Measurements from ENCODE around the gene BMP6.

The BMP6 gene

GRCh38 chr6:7725849-7726415 lies at the start of gene BMP6:
Gene BMP6, plus strand, starts transcription at chr6:7726099. Its CDS starts 857 bp downstream, at chr6:7726956.
- DNase-seq (ENCODE audit: low spot score): peak; percentile 95

DNA sequence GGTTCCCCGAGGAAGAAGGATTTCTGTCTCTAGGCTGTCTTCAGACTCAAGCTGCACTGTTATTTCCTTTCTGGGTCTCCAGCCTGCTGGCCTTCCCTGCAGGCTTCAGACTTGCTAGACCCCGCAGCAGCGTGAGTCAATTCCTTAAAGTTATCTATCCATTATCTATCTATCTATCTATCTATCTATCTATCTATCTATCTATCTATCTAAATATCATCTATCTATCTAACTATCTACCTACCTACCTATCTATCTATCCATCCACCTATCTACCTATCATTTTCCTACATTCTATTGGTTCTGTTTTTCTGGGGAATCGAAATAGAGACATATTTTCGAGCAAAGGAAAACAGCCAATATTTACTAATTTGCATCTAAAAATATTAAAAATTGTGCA lies 48.7 kb upstream of the BMP6 start:
- DNase-seq (ENCODE audit: low spot score): no peak

- no peak for DNase-seq (ENCODE audit: low spot score)
Observed at GRCh38 chr6:7680393-7681075, 45.4 kb upstream of the BMP6 start.

DNA sequence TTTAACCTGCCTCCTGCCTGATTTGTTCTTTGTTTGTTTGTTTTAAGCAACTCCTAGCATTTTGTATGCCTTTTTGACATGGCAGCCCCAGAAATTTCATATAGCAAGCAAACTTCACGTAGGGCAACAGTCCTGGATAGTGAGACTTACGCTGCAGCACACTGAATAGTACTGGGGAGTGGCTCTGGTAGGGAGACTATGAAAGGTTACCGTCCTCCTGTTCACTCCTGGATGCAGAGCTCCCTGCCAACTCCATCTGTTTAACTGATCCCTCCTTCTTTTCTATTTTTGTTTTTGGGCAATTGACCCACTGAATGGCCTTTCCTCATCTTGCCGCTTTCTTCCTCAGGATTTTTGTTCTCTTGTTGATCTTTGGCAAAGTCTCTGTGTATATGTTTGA lies 44.5 kb upstream of the BMP6 start:
- no peak for DNase-seq (ENCODE audit: low spot score)

DNA sequence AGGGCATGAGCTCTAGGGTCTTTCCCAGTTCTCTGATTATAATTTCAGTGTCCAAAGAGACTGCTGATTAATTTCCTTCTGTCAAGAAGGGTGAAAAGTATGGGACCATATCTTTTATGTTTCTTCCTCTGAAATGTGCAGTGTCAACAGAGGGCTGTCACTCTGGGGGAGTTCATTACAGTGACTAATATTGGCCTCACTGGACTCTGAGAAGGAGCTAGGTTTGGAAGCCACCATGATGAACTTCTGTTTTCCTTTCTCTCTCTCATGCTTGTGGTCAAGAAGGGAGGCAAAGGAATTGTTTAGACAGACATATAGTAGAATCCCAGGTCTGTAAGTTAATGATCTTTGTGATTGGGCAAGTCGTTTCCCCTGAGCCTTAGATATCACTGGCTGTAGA lies 41.8 kb upstream of the BMP6 start:
- DNase-seq (ENCODE audit: low spot score): no peak

- DNase-seq (ENCODE audit: low spot score): no peak
Observed at GRCh38 chr6:7684843-7685242, 41.1 kb upstream of the BMP6 start.

GRCh38 chr6:7685276-7685675 lies 40.6 kb upstream of the BMP6 start:
- DNase-seq (ENCODE audit: low spot score): no peak

DNA sequence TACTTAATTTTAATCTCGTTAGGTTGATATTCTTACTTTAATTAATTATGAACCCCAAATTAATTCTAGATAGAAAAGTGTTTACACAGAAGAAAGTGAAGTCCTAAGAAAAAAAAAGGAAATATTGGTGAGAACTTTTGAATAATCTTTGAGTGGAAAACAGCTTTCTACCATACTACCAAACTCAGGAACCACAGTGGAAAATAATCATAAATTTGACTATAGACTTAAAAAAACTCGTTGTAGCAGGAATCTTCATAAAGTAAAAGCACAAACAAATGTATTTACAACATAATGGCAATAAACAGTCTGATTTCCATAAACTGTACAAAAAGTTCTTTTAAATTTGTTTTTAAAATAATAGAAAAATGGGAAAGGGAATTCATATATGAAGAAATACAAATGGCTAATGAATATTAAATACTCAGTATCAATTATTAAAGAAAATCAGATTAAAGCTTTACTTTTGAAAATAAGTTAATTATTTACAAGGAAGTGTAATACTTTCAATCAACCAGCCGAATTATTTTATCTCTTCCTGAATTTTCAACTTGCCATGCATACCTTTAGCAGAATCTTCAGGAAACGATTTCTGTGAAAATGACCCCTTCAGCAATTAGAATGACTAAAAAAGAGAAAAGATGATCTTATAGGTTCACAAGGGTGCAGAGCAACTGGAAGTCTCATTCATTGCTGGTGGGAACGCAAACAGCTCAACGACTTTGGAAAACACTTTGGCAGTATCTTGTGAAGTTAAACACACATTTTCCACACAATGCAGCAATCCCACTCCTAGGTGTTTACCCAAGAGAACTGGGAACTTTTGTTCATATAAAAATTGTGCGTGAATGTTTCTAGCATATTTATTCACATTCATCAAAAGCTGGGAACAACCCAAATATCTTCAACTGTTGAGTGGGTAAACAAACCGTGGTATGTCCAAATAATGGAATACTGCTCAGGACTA lies 38.5 kb upstream of the BMP6 start:
- no peak for DNase-seq (ENCODE audit: low spot score)

DNA sequence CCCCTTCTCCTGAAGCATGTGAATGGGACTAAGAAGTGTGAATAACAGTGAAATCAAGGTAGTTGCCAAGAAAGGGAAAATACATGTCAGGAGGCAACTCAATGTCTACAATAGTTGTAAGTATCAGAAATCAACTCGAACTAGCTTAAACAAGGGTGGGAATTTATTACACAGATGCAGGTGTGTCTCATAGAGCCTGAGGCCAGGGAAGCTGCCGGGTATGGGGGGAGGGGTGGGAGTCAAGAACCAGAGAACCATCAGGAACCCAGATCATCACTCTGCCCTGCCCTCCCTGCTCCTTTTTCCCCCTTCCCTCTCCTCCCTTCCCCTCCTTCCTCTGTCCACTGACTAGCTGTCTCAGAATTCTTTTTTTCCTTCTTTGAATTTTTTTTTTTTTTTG lies 34.9 kb upstream of the BMP6 start:
- no peak for DNase-seq (ENCODE audit: low spot score)

DNA sequence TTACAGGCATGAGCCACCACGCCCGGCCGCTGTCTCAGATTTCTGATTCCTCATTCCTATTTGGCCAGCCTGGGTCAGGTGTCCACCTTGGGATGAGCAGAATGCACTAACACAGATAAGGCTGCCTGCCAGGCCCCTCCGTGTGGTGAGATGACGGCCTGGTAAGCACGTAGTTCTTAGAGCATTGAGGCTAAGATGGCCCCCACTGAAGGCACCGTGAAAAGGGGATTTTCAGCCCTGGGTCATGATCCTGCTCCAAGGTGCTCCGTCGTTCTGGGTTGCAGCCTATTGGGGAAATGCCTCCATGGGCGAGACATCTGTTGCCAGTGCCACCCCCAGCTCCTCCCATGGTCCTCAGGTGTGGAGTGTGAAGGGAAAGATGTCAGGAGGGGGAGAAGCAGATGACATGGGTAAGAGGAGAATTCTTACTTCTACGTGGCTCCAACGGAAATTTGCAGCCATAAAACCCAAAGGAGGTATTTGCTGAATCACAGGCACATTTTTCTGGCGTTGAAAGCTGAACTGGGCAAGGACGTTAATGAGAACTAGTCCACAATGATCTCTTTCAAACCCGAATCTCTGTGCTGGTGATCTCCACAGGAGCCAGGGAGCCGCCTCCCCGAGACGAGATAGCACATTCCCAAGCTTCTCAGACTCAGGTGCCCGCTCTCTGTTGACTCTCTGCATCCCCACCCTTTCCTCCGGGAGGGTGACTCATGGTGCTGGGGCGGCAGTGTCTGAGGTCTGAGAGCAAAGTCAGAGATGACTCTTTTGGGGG lies 34.0 kb upstream of the BMP6 start:
- peak; percentile 73 for DNase-seq (ENCODE audit: low spot score)

- DNase-seq (ENCODE audit: low spot score): no peak
Observed at GRCh38 chr6:7692453-7692784, 33.5 kb upstream of the BMP6 start.

DNA sequence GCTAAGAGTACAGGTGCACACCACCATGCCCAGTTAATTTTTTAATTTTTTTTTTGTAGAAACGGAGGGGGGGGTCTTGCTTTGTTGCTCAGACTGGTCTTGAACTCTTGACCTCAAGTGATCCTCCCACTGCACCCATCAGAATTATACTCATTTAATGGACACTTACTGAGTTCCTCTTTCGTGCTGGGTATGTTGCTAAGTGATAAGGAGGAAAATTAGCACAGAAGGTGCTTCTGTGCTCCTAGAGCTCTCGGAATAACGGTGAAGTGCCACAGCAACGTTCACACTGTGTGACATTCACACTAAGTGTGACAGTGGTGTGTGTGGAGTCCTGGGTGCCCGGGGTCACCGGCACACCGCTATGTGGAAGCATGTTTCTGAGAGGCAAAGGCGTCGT lies 32.1 kb upstream of the BMP6 start:
- DNase-seq (ENCODE audit: low spot score): no peak

DNA sequence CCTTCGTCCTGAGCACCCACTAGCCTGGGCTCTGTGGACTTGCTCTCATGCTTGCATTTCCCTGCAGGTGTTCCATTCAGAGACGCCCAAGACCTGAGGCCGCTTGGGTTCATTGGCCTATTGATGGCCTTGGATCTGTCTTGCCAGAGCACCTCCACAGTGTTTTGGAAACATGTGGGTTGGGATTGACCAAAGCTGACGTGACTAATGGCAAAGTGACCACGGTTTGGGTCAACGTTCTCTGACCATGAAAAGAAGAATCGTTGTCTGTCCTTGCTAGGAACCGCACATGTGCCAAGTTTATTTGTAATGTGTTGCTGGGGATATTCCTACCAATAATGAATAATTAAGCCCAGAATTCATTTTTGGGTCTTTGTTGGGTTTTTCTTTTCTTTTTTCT lies 29.8 kb upstream of the BMP6 start:
- no peak for DNase-seq (ENCODE audit: low spot score)

DNA sequence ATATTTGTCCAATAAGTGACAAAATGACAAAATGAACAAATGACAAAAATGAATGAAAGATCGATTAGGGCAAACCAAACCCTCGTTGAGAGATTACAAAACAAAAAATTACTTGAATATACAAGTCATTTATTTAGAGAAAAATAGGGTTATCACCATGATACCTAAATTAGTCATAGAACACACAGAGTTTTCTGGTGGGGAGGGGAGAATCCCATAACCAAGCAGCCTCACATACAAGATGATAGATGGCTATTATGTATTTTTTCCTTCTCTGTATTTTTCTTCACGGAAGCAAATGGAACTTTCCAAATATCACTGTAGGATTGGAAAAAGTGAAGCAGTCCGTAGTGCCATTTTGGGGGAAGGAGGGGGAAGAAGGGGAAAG lies 28.5 kb upstream of the BMP6 start:
- no peak for DNase-seq (ENCODE audit: low spot score)

DNA sequence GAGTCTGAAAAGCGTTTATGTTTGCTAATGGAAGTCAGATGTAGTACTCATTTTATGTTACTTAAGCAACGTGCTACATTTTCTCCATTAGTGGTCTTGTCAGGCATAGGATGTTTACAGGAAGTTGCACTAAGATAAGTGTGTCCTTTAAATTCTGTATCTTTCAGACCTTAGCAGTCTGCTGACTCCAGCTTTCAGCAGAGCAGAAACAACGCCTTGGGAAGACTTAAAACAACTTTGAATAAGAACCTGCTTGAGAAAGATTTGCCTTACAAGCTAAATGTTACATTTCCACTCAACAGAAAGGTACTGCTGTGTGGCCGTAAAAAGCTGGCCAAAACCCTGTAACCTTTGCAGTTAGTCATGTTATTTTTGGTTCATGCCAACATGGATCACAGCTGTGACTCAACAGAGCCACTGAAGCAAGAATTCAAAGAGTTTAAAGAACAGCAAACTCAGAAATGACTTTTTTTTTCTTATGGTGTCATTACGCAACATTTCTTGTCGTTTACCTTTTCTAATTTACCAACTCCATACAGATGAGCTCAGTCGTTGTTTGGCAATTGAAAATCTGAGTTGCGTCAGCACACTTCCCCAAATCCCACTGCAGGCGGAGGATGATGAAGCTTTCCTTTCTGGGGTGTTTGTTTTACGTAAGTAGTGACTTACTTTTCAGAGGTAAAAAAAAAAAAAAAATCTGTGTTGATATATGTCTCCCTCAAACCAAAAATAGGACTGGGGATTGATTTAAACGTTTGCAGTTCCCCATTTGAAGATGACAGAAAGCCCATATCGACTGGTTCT lies 27.9 kb upstream of the BMP6 start:
- DNase-seq (ENCODE audit: low spot score): peak; percentile 76

- DNase-seq (ENCODE audit: low spot score): no peak
Observed at GRCh38 chr6:7701212-7701834, 24.6 kb upstream of the BMP6 start.

DNA sequence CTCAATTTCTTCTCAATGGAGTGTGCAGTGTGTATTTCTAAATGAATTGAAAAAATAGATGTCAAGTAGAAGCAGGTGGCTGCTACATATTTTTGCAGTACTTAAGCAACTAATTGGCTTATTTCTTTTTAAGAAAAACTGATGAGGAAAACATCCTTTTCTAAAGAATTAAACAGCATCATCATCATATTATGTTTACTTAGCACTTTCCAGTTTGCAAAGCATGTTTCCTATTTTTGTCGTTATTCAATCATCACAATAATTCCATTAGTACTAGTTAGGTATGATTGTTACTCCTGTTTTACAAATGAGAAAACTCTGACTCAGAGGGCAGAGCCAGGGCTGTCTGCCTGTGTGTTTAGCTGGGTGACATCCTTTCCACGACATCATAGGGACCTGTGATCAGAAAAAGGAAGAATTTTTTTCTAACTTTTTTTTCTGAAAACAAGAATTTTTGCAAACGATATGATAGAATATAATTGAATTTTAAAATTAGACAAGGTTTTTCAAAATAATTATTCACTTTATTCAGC lies 22.7 kb upstream of the BMP6 start:
- DNase-seq (ENCODE audit: low spot score): no peak

DNA sequence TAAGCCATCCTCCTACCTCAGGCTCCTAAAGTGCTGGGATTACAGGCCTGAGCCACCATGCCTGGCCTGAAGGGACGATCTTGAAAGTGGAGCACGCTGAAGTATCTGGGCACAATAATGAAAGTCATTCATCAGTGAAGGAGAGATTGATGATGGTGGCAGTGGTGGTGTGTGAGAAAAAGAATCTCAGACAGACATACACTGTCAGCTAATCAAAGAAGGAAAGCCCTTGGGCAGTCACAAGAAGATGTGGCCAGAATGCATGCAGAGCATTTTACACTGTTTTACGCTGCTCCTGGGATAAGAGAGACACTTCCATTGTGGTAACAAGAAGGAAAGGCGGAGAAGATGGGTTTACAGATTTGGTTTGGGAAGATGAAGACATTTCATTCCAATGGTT lies 20.4 kb upstream of the BMP6 start:
- no peak for DNase-seq (ENCODE audit: low spot score)

DNA sequence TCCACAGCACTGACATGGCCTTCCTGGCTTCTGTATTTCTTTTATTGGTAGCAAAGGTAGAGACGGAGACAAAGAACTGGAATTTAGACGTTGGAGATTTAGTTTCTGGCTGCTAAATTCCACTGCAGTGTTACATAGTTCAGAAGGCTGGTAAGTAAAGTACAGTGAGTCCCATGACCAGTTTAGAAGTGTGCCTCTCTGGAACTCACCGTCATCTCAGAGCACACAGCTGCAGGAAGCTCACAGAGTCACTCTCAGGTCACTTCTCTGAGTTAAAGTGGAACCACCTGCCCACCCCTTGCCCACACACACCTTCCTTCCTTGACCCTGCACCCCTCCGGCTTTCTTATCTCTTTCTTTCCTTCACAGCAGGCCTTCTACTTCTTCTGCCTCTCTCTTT lies 19.6 kb upstream of the BMP6 start:
- no peak for DNase-seq (ENCODE audit: low spot score)

- no peak for DNase-seq (ENCODE audit: low spot score)
Observed at GRCh38 chr6:7707787-7708186, 18.1 kb upstream of the BMP6 start.

GRCh38 chr6:7719364-7719850 lies 6.5 kb upstream of the BMP6 start:
- DNase-seq (ENCODE audit: low spot score): no peak

All from AG08395 (cell line).